ENCODE results near the gene RUNDC1. TPM values are rescaled to one million over a fixed set of nuclear protein-coding genes. Genes with fewer than 3 reads are reported as not detected.

Gene RUNDC1
- total and polyA plus RNA-seq, 2 of the 8 experiments (the other 6 are each of a cell fraction or from before 2014, with no cell fraction given), result 7.9 to 11.9 TPM

- H2AK5ac ChIP-seq (ENCODE audit: low read depth, low read length), result no peak overlapping the region
- peaks cover 0 to 6% of the 10 kb centered on the region in 2 experiments for H4K20me1 ChIP-seq (replicated peaks in 1 of 2; ENCODE audit: control insufficient read depth in 1 of 2, insufficient read depth in 2 of 2, low read length in 2 of 2)
- no peak overlapping the region for H3K27ac ChIP-seq (ENCODE audit: low read depth, low read length)
- no peak for DNase-seq (ENCODE audit: low read depth in 1 of 2, low spot score in 2 of 2)
- no peak overlapping the region for H2BK20ac ChIP-seq (ENCODE audit: low read length)
- H3K4ac ChIP-seq (replicated peaks; ENCODE audit: insufficient read length, low read depth, low read length), result no peak overlapping the region
- no peaks in the 10 kb centered on the region for H3K27me3 ChIP-seq (replicated peaks in 1 of 4; ENCODE audit: control insufficient read depth in 3 of 4, extremely low read depth in 1 of 4, insufficient read depth in 3 of 4, low read length in 3 of 4)
- H4K91ac ChIP-seq (replicated peaks; ENCODE audit: insufficient read length, low read length), result no peak overlapping the region
- no peak overlapping the region for H4K8ac ChIP-seq (ENCODE audit: extremely low read depth, insufficient read depth, low read length)
- 87% methylated on average over 6 of the region's 6 CpGs; no CpG with 5 or more reads in 1 of the 2 experiments for WGBS, 2 experiments (ENCODE audit: extremely low coverage in 1 of 2, insufficient coverage in 1 of 2, insufficient read length in 1 of 2, insufficient replicate concordance in 2 of 2, low coverage in 1 of 2, low lambda C conversion rate in 2 of 2, missing lambda C conversion rate in 1 of 2)
- no peak overlapping the region for H2BK120ac ChIP-seq (replicated peaks; ENCODE audit: low read depth, low read length)
- no peak overlapping the region for H3K18ac ChIP-seq (ENCODE audit: extremely low read depth, low read length)
- no peak overlapping the region for H2BK12ac ChIP-seq (ENCODE audit: low read depth, low read length)
- no peaks in the 10 kb centered on the region for H3K79me1 ChIP-seq (ENCODE audit: low read depth, low read length)
- no peak overlapping the region for H4K5ac ChIP-seq (ENCODE audit: insufficient read length, low read depth, low read length)
- H3K14ac ChIP-seq (ENCODE audit: insufficient read length), result no peak overlapping the region
- no peaks in the 10 kb centered on the region for H3K9me3 ChIP-seq (ENCODE audit: insufficient read depth in 2 of 2, low read depth in 1 of 2, low read length in 1 of 2)
- no peak overlapping the region for H3K4me2 ChIP-seq (ENCODE audit: insufficient read depth in 1 of 2, low read depth in 2 of 2, low read length in 2 of 2)
- no peak overlapping the region for H2BK15ac ChIP-seq (ENCODE audit: low read length)
- H3K79me2 ChIP-seq (ENCODE audit: control insufficient read depth in 1 of 2, insufficient read depth in 2 of 2, low read length in 2 of 2), result no peaks in the 10 kb centered on the region
- H2AFZ ChIP-seq (ENCODE audit: low read length), result no peak overlapping the region
- no peaks in the 10 kb centered on the region for H3K4me1 ChIP-seq (replicated peaks in 1 of 4; ENCODE audit: control insufficient read depth in 3 of 4, insufficient read depth in 4 of 4, low read length in 3 of 4)
- no peak overlapping the region for H2BK5ac ChIP-seq (ENCODE audit: low read depth, low read length)
- FAIRE-seq, result no peak
- ChIA-PET POLR2A (ENCODE audit: partially characterized antibody) (interaction anchor here (0.6 to 7.1 kb wide), 3 partner anchors 7 to 12 kb away, joined by 3 to 57 read pairs (median 11); partner anchors contain the start of genes PTGES3L, RPL27 and RUNDC1), CTCF (ENCODE audit: partially characterized antibody) (no interaction called here)
- TF ChIP-seq ASH2L (IDR thresholded peaks at IDR 0.05; ENCODE audit: low read length) (no peak), MAX (IDR thresholded peaks at IDR 0.05) (no peak), BACH1 (IDR thresholded peaks at IDR 0.05; ENCODE audit: low read length) (no peak), GTF2F1 (IDR thresholded peaks at IDR 0.05; ENCODE audit: borderline replicate concordance, low read depth, low read length) (no peak), BCL11A (IDR thresholded peaks at IDR 0.05; ENCODE audit: low read depth in 2 of 2, low read length in 2 of 2) (no peak), CEBPB (IDR thresholded peaks at IDR 0.05; ENCODE audit: low read depth, low read length) (no peak), BRCA1 (IDR thresholded peaks at IDR 0.05; ENCODE audit: low read depth, low read length) (no peak), RNF2 (IDR thresholded peaks at IDR 0.05; ENCODE audit: borderline replicate concordance, low read depth, low read length, missing control alignments, poor library complexity, severe bottlenecking) (no peak)
- H3K4me3 ChIP-seq (ENCODE audit: extremely low read depth in 1 of 4, insufficient read depth in 2 of 4, low read depth in 3 of 4, low read length in 4 of 4), result no peak overlapping the region
- no peak overlapping the region for H3K23ac ChIP-seq (ENCODE audit: insufficient read length)
- peaks cover 17 to 49% (median 38%) of the 10 kb centered on the region in 4 experiments; a peak in 6 of 8 replicates for H3K36me3 ChIP-seq (ENCODE audit: control insufficient read depth in 2 of 4, insufficient read depth in 4 of 4, low read length in 3 of 4)
- no peaks in the 10 kb centered on the region for H3K23me2 ChIP-seq (ENCODE audit: low read depth, low read length)
- H3K56ac ChIP-seq (replicated peaks; ENCODE audit: insufficient read length, low read depth, low read length), result no peak overlapping the region
- H3K9ac ChIP-seq (replicated peaks in 1 of 4; ENCODE audit: extremely low read depth in 1 of 4, low read depth in 3 of 4, low read length in 3 of 4), result no peak overlapping the region
Measured at GRCh38 chr17:42989726-42990652, 9.6 kb downstream of the RUNDC1 start.
